K562 (cell line): ENCODE data around the gene TTLL3. TPM values are rescaled to one million over a fixed set of nuclear protein-coding genes. Genes with fewer than 3 reads are reported as not detected.
A peak's percentile ranks its signal among the peaks of the same experiment; 100 is the strongest.

Experiments
- CBX1 ChIP-seq: sonication (generic); IDR thresholded peaks from 2 replicates; pipeline ENCODE4 v1.6.1; 2016; ENCODE audit warnings: antibody characterized with exemption, low read depth, mild to moderate bottlenecking
- CLOCK ChIP-seq: fragments of 250-450 bp; sonication (Bioruptor Pico); IDR thresholded peaks from 2 replicates; pipeline ENCODE4 v1.4.0; 2020; ENCODE audit warnings: mild to moderate bottlenecking, moderate library complexity, borderline replicate concordance
- ELK1 ChIP-seq: sonication (generic); formaldehyde crosslinking; IDR thresholded peaks from 2 replicates; pipeline ENCODE4 v1.8.1; 2022; ENCODE audit warnings: missing genetic modification reagents
- ETV6 ChIP-seq, 3 experiments: fragments of 150-350 bp in 1 of 3; sonication (generic) in 1 of 3; formaldehyde crosslinking in 1 of 3; IDR thresholded peaks; 2 replicates each; pipeline versions ENCODE4 v1.6.1 to v1.8.0; 2014 to 2022; ENCODE audit warnings: borderline replicate concordance in 2 of 3, low read depth in 2 of 3, antibody characterized with exemption in 1 of 3, low read length in 1 of 3, mild to moderate bottlenecking in 1 of 3, missing genetic modification reagents in 1 of 3
- GATA2 ChIP-seq: sonication (generic); formaldehyde crosslinking; IDR thresholded peaks from 2 replicates; pipeline ENCODE4 v1.4.0; 2020; ENCODE audit warnings: mild to moderate bottlenecking, missing genetic modification reagents
- HNRNPLL ChIP-seq: fragments of 200-400 bp; formaldehyde crosslinking; IDR thresholded peaks from 2 replicates; pipeline ENCODE4 v1.6.1; 2017; ENCODE audit warnings: low read length, low read depth, mild to moderate bottlenecking; ENCODE audit not compliant: poor library complexity, severe bottlenecking
- MEIS2 ChIP-seq: fragments of 450-650 bp; IDR thresholded peaks from 2 replicates; pipeline ENCODE4 v1.6.1; 2014; ENCODE audit warnings: mild to moderate bottlenecking; ENCODE audit not compliant: partially characterized antibody
- PCBP2 ChIP-seq: fragments of 200-400 bp; formaldehyde crosslinking; IDR thresholded peaks from 2 replicates; pipeline ENCODE4 v1.6.1; 2018; ENCODE audit warnings: low read length, low read depth, mild to moderate bottlenecking, moderate library complexity; ENCODE audit not compliant: poor library complexity, severe bottlenecking
- RAD51 ChIP-seq: fragments of 450-650 bp; IDR thresholded peaks from 2 replicates; pipeline ENCODE4 v1.7.1; 2016; ENCODE audit warnings: low read depth, mild to moderate bottlenecking, borderline replicate concordance
- SIN3B ChIP-seq: fragments of 450-650 bp; IDR thresholded peaks from 2 replicates; pipeline ENCODE4 v1.6.1; 2017; ENCODE audit warnings: low read depth, mild to moderate bottlenecking, moderate library complexity
- THRA ChIP-seq: fragments of 450-650 bp; IDR thresholded peaks from 2 replicates; pipeline ENCODE4 v1.6.1; 2017; ENCODE audit warnings: mild to moderate bottlenecking, moderate library complexity
- ZBTB17 ChIP-seq: fragments of 450-650 bp; formaldehyde crosslinking; IDR thresholded peaks from 2 replicates; pipeline ENCODE4 v1.4.0; 2020; ENCODE audit warnings: mild to moderate bottlenecking
- ZNF253 ChIP-seq: fragments of 250-450 bp; sonication (Bioruptor Pico); conservative IDR thresholded peaks from 2 replicates; pipeline ENCODE4 v1.6.1; 2021; ENCODE audit warnings: mild to moderate bottlenecking
- polyA plus RNA-seq, 8 experiments: library from polyadenylated mRNA; depleted of rRNA in 4 of 8; stranded (reverse) in 5 of 8; unstranded in 3 of 8; fragments of >200 nt; fragmentation: Nextera tagmentation in 2 of 8; fragmentation: Illumina TruSeq in 1 of 8; extraction: Ambion mirVana in 2 of 8; extraction: Trizol in 1 of 8; gene quantifications; 2 replicates each; pipeline versions ENCODE4 v1.2.1 to v1.2.3, GENCODE V29; 2011 to 2014; ENCODE audit warnings: inconsistent platforms in 1 of 8, missing spikeins in 1 of 8
- total RNA-seq, 7 experiments: library from RNA; depleted of rRNA in 6 of 7; stranded (reverse); fragments of >200 nt in 6 of 7; fragmentation: Illumina TruSeq in 2 of 7; extraction: Trizol in 2 of 7; gene quantifications; 2 replicates each; pipeline versions ENCODE4 v1.2.1 to v1.2.3, GENCODE V29; 2011 to 2021; ENCODE audit warnings: low replicate concordance in 1 of 7
- TF ChIP-seq, protein P1 (sequence below): fragments of 250-450 bp; sonication (Bioruptor Pico); IDR thresholded peaks from 2 replicates; pipeline ENCODE4 v1.8.0; 2022; ENCODE audit warnings: inconsistent platforms
- TF ChIP-seq, protein P2 (sequence below): fragments of 450-650 bp; IDR thresholded peaks from 2 replicates; pipeline ENCODE4 v1.6.1; 2017; ENCODE audit warnings: antibody characterized with exemption, mild to moderate bottlenecking

The TTLL3 gene
- total and polyA plus RNA-seq, 9 of the 15 experiments (the other 6 are each of a cell fraction or from before 2014, with no cell fraction given): 8.9 to 106 (median 33.2) TPM

- TF ChIP-seq THRA: no peak
- no peak for TF ChIP-seq RAD51
- 0 out of 2 replicates have a peak, but pooled peaks have one; percentile 19 for TF ChIP-seq SIN3B
- TF ChIP-seq CLOCK (CRISPR knock-in tag): no peak
- TF ChIP-seq, protein P1, sequence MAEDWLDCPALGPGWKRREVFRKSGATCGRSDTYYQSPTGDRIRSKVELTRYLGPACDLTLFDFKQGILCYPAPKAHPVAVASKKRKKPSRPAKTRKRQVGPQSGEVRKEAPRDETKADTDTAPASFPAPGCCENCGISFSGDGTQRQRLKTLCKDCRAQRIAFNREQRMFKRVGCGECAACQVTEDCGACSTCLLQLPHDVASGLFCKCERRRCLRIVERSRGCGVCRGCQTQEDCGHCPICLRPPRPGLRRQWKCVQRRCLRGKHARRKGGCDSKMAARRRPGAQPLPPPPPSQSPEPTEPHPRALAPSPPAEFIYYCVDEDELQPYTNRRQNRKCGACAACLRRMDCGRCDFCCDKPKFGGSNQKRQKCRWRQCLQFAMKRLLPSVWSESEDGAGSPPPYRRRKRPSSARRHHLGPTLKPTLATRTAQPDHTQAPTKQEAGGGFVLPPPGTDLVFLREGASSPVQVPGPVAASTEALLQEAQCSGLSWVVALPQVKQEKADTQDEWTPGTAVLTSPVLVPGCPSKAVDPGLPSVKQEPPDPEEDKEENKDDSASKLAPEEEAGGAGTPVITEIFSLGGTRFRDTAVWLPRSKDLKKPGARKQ (CRISPR knock-in tag): no peak
- peak; percentile 16 for TF ChIP-seq MEIS2
- TF ChIP-seq PCBP2: no peak
- TF ChIP-seq ETV6 (IDR thresholded peaks at IDR 0.05; ENCODE audit: borderline replicate concordance in 1 of 2, low read depth in 2 of 2, low read length in 1 of 2): no peak
- no peak for TF ChIP-seq ETV6 (CRISPR knock-in tag; IDR thresholded peaks at IDR 0.05; ENCODE audit: borderline replicate concordance)
- TF ChIP-seq GATA2 (CRISPR knock-in tag): no peak
- TF ChIP-seq CBX1: peak; percentile 88; the same call in 1 of the 2 replicates
- TF ChIP-seq ELK1 (CRISPR knock-in tag): no peak; the same call in 1 of the 2 replicates
- TF ChIP-seq ZBTB17 (CRISPR knock-in tag): peak; percentile 60; the same call in 1 of the 2 replicates
- TF ChIP-seq ZNF253 (CRISPR knock-in tag): no peak
- TF ChIP-seq, protein P2, sequence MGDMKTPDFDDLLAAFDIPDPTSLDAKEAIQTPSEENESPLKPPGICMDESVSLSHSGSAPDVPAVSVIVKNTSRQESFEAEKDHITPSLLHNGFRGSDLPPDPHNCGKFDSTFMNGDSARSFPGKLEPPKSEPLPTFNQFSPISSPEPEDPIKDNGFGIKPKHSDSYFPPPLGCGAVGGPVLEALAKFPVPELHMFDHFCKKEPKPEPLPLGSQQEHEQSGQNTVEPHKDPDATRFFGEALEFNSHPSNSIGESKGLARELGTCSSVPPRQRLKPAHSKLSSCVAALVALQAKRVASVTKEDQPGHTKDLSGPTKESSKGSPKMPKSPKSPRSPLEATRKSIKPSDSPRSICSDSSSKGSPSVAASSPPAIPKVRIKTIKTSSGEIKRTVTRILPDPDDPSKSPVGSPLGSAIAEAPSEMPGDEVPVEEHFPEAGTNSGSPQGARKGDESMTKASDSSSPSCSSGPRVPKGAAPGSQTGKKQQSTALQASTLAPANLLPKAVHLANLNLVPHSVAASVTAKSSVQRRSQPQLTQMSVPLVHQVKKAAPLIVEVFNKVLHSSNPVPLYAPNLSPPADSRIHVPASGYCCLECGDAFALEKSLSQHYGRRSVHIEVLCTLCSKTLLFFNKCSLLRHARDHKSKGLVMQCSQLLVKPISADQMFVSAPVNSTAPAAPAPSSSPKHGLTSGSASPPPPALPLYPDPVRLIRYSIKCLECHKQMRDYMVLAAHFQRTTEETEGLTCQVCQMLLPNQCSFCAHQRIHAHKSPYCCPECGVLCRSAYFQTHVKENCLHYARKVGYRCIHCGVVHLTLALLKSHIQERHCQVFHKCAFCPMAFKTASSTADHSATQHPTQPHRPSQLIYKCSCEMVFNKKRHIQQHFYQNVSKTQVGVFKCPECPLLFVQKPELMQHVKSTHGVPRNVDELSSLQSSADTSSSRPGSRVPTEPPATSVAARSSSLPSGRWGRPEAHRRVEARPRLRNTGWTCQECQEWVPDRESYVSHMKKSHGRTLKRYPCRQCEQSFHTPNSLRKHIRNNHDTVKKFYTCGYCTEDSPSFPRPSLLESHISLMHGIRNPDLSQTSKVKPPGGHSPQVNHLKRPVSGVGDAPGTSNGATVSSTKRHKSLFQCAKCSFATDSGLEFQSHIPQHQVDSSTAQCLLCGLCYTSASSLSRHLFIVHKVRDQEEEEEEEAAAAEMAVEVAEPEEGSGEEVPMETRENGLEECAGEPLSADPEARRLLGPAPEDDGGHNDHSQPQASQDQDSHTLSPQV: peak; percentile 73
- peak; percentile 44 for TF ChIP-seq HNRNPLL
These were observed 52.5 kb downstream of the TTLL3 start (continued) for GRCh38 chr3:9862391-9863057.
